HG02970 (cell line): ENCODE results near the gene VASH2.
"Not testable (repeated sequence)": the region's sequence is repeated elsewhere in the genome, so short reads cannot be mapped to it uniquely, and the experiment has no call there.

Source experiments
- ATAC-seq: cut with Tn5 transposase; IDR thresholded peaks from one replicate; pipeline ENCODE4 v1.9.1; 2021; ENCODE audit warnings: mild to moderate bottlenecking, moderate library complexity, moderate number of reproducible peaks; ENCODE audit not compliant: unreplicated experiment, low FRiP score

VASH2 gene

GRCh38 chr1:212950243-212951125, at the start of gene VASH2:
TSS of gene VASH2 (plus strand) at chr1:212950541. CDS start at chr1:212951543, 1,002 bp downstream.
- ATAC-seq = peak; percentile 84

- no peak for ATAC-seq
Observed at GRCh38 chr1:212901290-212901689, 49.1 kb upstream of the VASH2 start.

- ATAC-seq = no peak
Observed at GRCh38 chr1:212902054-212902453, 48.3 kb upstream of the VASH2 start.

GRCh38 chr1:212903664-212904063, 46.7 kb upstream of the VASH2 start:
- ATAC-seq = no peak

GRCh38 chr1:212908071-212908470, 42.3 kb upstream of the VASH2 start:
- not testable (repeated sequence) for ATAC-seq

- ATAC-seq = no peak
Observed at GRCh38 chr1:212908971-212909370, 41.4 kb upstream of the VASH2 start.

- no peak for ATAC-seq
Observed at GRCh38 chr1:212909652-212910063, 40.7 kb upstream of the VASH2 start.

GRCh38 chr1:212910213-212910612, 40.1 kb upstream of the VASH2 start:
- not testable (repeated sequence) for ATAC-seq

- not testable (repeated sequence) for ATAC-seq
Observed at GRCh38 chr1:212913638-212914037, 36.7 kb upstream of the VASH2 start.

GRCh38 chr1:212914110-212914509, 36.2 kb upstream of the VASH2 start:
- not testable (repeated sequence) for ATAC-seq

- no peak for ATAC-seq
Observed at GRCh38 chr1:212914789-212915188, 35.6 kb upstream of the VASH2 start.

GRCh38 chr1:212915245-212916091, 34.9 kb upstream of the VASH2 start:
- ATAC-seq = no peak

- ATAC-seq = no peak
Observed at GRCh38 chr1:212916481-212917133, 33.7 kb upstream of the VASH2 start.

- no peak for ATAC-seq
Observed at GRCh38 chr1:212917134-212917485, 33.2 kb upstream of the VASH2 start.

- no peak for ATAC-seq
Observed at GRCh38 chr1:212917858-212918257, 32.5 kb upstream of the VASH2 start.

GRCh38 chr1:212918824-212919223, 31.5 kb upstream of the VASH2 start:
- ATAC-seq = no peak

GRCh38 chr1:212920246-212920645, 30.1 kb upstream of the VASH2 start:
- ATAC-seq = no peak

GRCh38 chr1:212920896-212921295, 29.4 kb upstream of the VASH2 start:
- ATAC-seq = no peak

GRCh38 chr1:212922016-212922415, 28.3 kb upstream of the VASH2 start:
- ATAC-seq = no peak

- ATAC-seq = no peak
Observed at GRCh38 chr1:212926372-212926771, 24.0 kb upstream of the VASH2 start.
